Retina (tissue), 1 donor: ENCODE results near the gene MSX1.
"Not testable (repeated sequence)": the region's sequence is repeated elsewhere in the genome, so short reads cannot be mapped to it uniquely, and the experiment has no call there.

Experiments used
- DNase-seq: peaks from one replicate; pipeline ENCODE4 v3.0.0-alpha.2; 2016

Gene MSX1

DNA sequence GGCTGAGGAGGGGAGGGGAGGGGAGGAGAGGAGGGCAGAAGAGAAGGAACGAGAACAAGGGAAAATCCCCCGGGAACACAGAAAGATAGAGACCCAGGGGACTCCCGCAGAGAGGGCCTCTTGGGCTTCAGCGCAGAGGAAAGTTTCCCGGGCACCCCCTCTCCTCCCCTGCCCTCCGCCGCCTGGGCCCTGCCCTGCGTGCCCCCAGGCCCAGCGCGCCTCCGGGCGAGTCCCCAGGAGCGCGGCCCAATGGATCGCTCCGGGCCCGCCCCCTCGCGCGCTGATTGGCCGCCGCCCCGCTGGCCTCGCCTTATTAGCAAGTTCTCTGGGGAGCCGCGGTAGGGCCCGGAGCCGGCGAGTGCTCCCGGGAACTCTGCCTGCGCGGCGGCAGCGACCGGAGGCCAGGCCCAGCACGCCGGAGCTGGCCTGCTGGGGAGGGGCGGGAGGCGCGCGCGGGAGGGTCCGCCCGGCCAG lies at the start of gene MSX1:
Gene MSX1, plus strand, starts transcription at position 341 of the 474 bp plus-strand sequence. CDS start 235 bp downstream, outside the sequence.
- peak; percentile 87 for DNase-seq

DNA sequence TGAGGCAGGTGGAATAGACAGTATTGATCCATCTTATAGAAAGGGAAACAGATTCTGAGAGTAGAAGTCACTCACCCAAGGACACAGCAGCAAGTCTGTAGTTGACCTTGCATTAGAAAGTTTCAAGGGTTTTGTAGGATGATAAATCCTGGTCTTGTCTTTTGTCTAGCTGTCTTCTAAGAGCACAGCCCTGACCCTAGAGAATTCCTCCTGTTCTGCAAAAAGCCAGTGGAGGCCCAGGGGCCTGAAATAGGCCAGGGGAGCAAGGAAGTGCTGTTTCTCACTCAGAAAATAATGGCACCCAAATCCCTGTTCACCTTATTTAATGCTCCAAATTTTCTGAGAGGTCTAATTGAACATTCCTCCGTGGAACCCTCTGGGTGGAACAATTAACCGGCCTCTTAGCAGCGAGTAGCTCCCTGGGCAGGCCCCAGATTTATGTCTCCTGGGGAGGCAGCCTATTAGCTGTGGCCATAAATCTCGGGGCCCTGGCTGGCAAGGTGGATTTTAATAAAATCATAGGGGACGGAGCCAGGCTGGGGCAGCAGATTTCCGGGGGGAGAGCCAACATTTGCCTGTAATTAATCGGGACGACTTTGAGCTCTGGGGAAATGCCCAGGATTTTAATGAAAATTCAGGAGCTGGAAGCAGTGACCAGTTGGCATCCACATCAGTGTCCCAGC lies 49.2 kb upstream of the MSX1 start:
- DNase-seq: no peak

- no peak for DNase-seq
Observed at GRCh38 chr4:4810778-4811177, 48.7 kb upstream of the MSX1 start.

- no peak for DNase-seq
Observed at GRCh38 chr4:4812145-4812794, 47.2 kb upstream of the MSX1 start.

DNA sequence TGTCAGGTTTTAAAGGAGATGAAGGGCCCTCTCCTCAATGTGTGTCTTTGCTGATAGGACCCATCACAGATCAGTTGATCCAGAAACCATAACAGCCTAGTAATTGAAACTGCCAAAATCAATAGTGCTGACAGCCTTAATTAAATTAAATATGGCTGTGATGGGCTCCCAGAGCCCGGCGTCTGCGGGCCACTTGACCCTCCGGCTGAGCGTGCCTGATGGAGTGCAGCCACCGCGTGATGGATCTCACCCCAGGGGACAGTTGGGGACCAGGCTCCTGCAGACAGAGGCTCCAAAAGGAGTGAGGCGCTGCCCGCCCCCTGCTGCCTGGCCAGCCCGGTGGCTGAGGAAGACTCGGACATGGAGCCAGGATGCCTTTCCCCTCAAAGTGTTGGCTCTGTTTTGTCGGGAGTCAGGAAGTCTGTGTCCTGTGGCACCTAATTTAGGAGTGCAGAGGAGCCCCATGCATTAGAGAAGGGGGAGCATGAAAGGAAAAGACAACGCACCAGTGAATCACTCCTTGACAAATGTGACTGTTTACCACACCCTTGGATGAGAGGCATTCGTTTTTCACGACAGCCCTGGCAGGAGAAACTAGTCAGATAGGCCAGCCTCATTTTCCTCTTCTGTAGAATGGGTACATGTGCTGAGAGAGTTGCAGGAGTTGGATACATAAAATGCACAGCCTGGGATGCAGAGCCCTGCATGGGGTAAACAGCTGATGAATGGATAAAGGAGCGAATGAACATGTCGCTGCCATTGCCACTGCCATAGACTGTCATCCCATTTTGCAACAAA lies 40.9 kb upstream of the MSX1 start:
- peak; percentile 83 for DNase-seq

- DNase-seq: no peak
Observed at GRCh38 chr4:4819213-4819606, 40.3 kb upstream of the MSX1 start.

DNA sequence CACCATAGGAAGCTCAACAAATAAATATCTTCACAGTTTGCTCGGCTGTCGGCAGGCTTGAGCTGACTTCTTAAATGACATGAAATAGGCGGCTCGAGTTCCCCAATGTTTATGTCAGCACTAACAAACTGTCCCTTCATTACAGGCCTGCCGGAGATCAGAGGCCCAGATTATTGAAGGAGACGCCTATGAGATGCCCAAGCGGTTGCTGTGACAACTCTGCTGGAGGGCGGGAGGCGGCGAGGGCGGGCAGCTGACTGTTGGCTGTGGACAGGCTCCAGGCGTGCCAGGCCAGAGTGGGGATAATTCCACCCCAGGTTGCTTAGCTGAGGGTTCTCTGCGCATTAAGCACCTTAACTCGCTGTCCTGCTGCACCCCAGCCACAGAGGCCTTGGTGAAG lies 39.2 kb upstream of the MSX1 start:
- DNase-seq: peak; percentile 85

DNA sequence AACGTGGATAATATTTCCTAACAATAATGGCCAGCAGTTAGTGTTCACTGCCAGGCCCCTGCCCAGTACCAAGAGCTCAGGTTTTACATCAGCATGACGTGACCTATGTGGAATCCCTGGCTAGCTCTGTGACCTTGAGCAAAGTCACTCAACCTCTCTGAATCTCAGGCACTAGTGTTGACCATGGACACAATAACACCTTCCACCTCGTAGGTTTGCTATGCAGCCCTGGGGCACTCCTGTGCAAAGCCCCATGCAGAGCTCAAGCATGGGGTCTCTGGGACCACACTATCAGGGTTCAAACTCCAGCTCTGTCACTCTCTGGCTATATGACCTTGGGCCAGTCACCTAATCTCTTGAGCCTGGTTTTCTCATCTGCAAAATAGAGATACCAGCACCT lies 38.7 kb upstream of the MSX1 start:
- DNase-seq: no peak

GRCh38 chr4:4821577-4821976 lies 37.9 kb upstream of the MSX1 start:
- DNase-seq: no peak

GRCh38 chr4:4822286-4822685 lies 37.2 kb upstream of the MSX1 start:
- not testable (repeated sequence) for DNase-seq

- DNase-seq: no peak
Observed at GRCh38 chr4:4823621-4824162, 35.8 kb upstream of the MSX1 start.

- DNase-seq: no peak
Observed at GRCh38 chr4:4824232-4824631, 35.2 kb upstream of the MSX1 start.

DNA sequence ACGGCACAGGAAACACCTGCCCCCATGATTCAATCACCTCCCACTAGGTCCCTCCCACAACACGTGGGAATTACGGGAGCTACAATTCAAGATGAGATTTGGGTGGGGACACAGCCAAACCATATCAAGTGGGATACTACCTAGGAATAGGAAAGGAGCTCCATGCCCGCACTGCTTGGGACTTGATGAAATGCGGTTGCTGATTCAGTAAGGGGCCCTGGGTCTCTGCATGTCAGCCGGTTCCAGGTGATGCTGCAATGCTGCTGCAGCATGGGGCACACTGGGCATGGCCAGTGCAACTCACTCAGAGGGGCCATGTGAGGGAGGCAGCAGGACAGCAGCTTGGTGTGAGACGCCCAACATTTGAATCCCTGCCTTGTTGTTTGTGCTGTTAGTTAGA lies 34.0 kb upstream of the MSX1 start:
- DNase-seq: no peak

DNA sequence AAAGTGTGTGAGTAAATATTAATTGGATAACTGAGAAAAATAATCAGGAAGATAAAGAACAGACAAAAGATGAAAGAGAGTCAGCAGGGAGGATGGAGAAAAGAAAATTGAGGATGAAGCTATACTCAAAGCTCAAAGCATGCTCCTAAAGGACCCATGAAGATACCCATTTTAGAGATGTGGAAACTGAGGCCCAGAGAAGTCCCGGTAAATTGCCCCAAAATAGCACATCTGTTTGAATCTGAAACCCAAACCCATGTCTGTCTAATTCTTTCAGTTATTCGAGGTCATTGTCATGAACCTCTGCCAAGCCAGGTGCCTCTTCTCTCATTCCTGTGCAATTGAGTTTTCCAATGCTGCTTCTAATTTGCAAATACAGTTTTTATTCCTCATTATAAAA lies 29.6 kb upstream of the MSX1 start:
- no peak for DNase-seq

DNA sequence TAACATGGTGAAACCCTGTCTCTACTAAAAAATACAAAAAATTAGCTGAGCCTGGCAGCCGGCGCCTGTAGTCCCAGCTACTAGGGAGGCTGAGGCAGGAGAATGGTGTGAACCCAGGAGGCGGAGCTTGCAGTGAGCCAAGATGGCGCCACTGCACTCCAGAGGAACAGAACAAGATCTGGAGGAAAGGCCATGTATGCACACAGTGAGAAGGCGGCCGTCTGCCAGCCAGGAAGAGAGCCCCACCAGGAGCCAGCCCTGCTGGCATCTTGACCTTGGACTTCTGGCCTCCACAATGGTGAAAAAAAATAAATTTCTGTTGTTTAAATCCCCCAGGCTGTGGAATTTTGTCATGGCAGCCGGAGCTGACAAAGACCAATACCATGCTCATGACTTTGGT lies 28.2 kb upstream of the MSX1 start:
- DNase-seq: no peak

DNA sequence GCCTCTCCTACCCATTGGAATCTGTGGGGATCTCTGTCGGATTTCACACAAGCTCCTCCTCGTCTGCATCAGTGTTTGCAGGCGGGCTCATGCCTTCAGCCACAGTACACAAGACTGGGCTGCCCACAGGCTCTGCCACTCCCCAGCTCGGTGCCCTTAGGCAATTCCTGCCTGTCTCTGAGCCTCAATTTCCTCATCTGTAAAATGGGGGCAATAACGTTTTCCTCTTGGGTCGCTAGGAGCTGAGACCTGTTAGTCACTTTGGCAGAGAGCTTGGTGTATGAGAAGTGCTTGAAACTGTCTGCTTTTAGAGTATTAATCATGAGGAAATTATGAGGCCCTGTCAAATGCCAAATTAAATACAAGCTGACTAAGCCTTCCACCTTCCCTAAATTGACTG lies 27.6 kb upstream of the MSX1 start:
- DNase-seq: no peak

DNA sequence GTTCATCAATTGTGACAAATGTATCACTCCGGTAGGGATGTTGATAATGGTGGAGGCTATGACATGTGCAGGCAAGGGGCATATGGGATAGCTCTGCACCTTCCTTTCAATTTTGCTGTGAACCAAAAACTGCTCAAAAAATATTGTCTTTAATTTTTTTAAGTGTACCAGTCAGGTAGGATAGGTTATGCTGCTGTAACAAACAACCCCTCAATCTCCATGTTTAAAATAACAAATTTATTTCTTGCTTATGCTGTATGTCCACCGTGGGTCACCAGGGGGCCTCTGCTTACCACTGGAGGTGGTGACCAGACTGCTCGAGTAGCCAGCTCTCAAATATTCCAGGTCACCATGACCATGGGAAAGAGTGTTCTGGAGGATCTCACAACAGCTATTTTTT lies 23.4 kb upstream of the MSX1 start:
- no peak for DNase-seq

DNA sequence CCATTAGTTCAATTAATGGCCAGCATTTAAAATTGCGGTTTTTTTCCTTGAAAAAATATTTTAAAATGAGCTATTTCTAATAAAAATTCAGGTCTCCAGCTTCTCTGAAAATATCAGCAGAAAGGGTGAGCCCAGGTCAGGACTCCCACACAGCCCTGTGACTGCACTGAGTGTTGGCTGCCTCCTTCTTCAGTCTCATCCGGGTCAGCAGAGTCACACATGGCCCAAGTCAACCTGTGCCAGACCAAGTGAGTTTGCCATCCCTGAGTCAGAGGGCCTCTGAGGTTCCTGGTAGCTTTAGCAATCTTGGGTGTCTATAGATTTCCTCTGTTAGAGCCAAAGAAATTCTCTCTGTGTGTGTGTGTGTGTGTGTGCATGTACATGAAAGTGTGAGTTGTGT lies 22.1 kb upstream of the MSX1 start:
- no peak for DNase-seq

GRCh38 chr4:4838051-4838935 lies 21.2 kb upstream of the MSX1 start:
- no peak for DNase-seq

GRCh38 chr4:4838936-4839810 lies 20.3 kb upstream of the MSX1 start:
- no peak for DNase-seq

GRCh38 chr4:4840351-4840750 lies 19.1 kb upstream of the MSX1 start:
- no peak for DNase-seq

GRCh38 chr4:4841156-4841555 lies 18.3 kb upstream of the MSX1 start:
- no peak for DNase-seq
